Activated naive CD4-positive, alpha-beta T cell treated with Interleukin-2 at 50 U/mL for 16 hours (primary cell): ENCODE results near the gene CUX1.
"Not testable (repeated sequence)": the region's sequence is repeated elsewhere in the genome, so short reads cannot be mapped to it uniquely, and the experiment has no call there.

Experiments
- DNase-seq: peaks from one replicate; pipeline ENCODE4 v3.0.0-alpha.2; 2020

The CUX1 gene

DNA sequence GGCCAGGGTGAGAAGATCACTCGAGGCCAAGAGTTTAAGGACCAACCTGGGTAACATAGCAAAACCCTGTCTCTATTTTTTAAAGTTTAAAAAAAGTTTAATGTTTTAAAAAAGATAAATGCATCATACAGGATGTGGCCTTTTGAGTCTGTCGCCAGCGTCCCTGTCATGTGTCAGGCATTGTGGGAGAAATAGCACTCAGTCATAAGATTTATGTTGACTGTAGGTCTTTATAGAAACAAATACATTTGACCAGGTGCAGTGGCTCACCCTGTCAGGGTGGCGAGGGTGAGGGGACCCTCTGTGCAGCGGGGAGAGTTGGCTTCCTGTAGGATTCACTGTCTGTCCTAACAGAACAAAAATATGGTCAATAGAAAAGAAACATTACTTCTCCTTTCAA lies 405.8 kb downstream of the CUX1 start:
- no peak for DNase-seq

GRCh38 chr7:102225025-102225424 lies 407.6 kb downstream of the CUX1 start:
- no peak for DNase-seq

DNA sequence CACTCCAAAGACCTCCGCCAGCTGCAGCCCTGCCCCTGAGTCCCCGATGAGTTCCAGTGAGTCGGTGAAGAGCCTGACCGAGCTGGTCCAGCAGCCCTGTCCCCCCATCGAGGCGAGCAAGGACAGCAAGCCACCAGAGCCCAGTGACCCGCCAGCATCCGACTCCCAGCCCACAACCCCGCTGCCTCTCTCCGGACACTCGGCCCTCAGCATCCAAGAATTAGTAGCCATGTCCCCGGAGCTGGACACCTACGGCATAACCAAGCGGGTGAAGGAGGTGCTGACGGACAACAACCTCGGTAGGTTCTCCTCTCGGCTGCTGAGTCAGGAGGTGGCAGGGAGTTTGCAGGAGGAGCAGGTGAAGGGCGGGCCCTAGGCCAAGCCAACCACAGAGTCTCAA lies 409.9 kb downstream of the CUX1 start:
- no peak for DNase-seq

DNA sequence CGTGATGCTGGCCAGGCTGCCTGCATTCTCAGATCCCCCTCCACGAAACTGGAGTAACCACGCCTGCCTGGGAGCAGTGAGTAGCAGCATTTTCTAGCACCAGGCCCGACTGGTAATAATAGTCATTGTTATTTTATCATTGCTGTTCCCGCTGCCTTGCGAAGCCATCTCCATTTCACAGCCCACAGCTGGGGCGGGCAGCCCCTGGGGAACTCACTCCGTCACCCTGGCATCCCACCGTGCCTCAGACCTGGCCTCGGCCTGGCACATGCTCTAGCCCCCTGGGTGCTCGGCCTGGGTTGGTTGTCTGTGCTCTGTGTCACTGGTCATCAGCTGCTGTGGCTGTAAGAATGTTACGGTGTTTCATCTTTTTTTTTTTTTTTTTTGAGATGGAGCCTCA lies 411.5 kb downstream of the CUX1 start:
- no peak for DNase-seq

DNA sequence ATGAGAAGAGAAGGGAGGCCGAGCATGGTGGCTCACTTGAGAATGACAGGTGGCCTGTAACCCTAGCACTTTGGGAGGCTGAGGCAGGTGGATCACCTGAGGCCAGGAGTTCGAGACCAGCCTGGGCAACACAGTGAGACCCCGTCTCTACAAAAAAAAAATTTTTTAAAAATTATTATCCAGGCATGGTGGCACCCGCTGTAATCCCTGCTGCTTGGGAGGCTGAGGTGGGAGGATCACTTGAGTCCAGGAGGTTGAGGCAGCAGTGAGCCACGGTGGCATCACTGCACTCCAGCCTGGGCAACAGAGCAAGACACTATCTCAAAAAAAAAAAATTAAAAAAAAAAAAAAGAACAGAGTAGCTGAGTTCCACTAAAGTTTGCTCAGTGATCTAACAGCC lies 412.7 kb downstream of the CUX1 start:
- DNase-seq = not testable (repeated sequence)

DNA sequence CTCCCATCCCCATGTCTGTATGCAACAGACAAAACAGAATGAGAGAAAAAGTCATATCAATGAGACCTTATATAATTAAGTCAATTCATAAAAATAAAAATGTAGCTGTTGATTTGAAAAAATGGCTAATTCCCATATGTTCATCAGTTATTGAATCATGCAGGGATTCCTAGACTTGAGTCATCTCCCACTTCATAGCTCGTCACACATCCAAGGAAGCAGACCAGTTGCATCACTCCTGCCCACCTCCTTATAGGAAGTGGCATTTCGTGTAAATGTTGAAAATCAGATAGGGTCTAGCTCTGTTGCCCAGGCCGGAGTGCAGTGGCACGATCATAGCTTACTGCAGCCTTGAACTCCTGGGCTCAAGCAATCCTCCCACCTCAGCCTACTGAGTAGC lies 413.2 kb downstream of the CUX1 start:
- no peak for DNase-seq

DNA sequence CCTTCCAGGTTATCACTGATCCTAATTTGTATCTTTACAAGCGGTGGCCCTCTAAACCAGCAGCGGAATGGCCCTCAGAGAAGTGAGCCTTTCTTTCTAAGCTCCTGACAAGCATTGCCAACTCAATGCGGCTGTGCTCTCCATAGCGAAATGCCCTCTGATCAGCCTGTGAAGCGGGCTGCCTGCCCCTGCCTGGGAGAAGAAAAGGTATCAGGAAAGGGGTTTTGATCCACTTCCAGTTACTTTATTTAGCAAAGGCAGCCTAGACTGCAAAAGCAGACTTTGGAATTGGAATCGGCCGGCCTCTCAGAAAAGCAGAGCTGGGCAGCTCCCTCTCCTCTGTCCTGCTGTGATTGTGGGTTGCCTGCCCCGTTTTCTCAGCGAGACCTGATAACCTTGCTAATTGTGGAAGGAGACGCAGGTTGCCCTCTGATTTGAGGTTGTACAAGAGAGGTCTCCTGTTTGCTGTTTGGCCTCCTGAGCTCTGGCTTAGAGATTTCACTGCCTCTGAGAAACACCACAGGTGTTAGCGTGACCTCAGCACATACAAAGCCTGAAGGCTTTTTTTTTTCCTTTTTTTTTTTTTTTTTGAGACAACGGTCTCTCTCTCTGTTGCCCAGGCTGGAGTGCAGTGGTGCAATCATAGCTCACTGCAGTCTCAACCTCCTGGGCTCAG lies 415.3 kb downstream of the CUX1 start:
- DNase-seq = no peak

GRCh38 chr7:102234131-102234530 lies 416.7 kb downstream of the CUX1 start:
- DNase-seq = no peak

- DNase-seq = no peak
Measured at GRCh38 chr7:102234801-102235550, 417.6 kb downstream of the CUX1 start.

- no peak for DNase-seq
Measured at GRCh38 chr7:102236102-102236501, 418.7 kb downstream of the CUX1 start.

GRCh38 chr7:102236592-102237287 lies 419.3 kb downstream of the CUX1 start:
- DNase-seq = peak; percentile 36

DNA sequence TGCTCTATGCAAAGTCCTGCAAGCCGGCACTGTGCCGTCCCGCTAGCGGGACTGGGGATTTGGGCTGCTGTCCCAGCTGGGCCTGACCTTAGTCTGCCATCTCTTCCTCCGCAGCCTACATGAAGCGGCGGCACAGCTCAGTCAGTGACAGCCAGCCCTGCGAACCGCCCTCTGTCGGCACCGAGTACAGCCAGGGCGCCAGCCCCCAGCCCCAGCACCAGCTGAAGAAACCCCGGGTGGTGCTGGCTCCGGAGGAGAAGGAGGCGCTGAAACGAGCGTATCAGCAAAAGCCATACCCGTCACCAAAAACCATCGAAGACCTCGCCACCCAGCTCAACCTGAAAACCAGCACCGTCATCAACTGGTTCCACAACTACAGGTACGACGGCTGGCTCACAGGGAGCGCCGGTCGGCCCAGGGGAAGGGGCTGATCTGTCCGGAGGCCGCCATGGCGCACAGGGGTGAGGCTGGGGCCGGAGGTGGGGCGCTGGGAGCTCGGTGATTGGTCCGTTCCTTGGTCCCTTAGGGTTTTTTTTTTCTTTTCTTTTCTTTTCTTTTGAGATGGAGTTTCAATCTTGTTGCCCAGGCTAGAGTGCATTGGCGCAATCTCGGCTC lies 421.9 kb downstream of the CUX1 start:
- DNase-seq = no peak

DNA sequence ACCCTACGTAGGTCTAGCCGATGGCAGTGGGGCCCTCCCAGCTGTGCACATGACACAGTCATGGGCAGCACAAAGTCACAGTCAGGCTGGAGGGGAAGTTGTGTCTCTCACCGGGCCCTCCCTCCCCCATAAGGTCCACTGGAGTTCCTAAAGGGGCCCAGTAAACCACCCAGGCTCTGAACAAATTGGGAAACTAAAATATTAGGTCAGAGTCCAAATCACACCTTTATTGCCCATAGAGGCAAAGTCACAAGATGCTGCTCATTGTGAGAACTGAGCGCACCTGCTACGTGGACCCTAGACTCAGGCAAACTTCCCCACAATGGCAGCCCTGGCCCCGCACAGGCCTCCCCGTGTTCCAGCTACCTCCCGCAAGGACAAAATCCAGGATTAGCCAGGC lies 424.0 kb downstream of the CUX1 start:
- DNase-seq = no peak

DNA sequence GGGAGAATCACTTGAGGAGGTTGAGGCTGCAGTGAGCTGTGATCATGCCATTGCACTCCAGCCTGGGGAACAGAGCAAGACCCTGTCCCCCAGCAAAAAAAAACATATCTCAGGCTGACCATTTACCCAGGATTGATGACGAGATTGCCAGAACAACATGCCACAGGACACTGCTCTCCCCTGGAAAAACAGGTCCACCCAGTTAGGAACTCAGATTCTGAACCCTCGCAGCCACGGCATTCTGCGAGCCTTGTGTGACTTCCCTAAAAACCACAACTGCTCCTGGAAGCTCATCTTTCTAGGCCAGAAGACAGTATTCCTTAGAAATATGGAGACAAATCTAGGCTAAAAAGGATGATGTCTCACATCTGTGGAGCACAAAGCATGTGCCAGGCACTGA lies 427.2 kb downstream of the CUX1 start:
- DNase-seq = no peak

GRCh38 chr7:102248081-102248455 lies 430.6 kb downstream of the CUX1 start:
- no peak for DNase-seq

DNA sequence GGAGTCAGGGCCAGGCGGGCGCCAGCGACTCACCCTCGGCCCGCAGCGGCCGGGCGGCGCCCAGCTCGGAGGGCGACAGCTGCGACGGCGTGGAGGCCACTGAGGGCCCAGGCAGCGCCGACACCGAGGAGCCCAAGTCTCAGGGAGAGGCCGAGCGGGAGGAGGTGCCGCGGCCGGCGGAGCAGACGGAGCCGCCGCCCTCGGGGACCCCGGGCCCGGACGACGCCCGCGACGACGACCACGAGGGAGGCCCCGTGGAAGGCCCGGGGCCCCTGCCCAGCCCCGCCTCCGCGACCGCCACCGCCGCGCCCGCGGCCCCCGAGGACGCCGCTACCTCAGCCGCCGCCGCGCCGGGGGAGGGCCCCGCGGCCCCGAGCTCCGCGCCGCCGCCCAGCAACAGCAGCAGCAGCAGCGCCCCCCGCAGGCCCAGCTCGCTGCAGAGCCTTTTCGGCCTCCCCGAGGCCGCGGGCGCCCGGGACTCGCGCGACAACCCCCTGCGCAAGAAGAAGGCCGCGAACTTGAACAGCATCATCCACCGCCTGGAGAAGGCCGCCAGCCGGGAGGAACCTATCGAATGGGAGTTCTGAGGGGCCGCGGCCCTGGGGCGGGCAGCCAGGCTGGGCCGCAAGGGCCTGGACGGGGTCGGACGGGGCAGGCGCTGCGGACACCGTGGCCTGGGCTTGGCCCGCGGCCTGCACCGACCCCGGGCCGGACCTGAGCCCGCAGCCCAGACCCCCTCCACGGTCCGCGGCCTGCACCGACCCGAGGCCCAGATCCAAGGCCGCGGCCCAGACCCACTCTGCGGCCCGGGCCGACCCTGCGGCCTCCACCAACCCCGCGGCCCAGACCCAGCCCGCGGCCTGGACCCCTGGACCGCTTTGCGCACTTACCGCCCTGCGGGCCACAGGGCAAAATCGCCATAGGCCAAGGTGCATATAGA lies 431.3 kb downstream of the CUX1 start:
- DNase-seq = no peak

DNA sequence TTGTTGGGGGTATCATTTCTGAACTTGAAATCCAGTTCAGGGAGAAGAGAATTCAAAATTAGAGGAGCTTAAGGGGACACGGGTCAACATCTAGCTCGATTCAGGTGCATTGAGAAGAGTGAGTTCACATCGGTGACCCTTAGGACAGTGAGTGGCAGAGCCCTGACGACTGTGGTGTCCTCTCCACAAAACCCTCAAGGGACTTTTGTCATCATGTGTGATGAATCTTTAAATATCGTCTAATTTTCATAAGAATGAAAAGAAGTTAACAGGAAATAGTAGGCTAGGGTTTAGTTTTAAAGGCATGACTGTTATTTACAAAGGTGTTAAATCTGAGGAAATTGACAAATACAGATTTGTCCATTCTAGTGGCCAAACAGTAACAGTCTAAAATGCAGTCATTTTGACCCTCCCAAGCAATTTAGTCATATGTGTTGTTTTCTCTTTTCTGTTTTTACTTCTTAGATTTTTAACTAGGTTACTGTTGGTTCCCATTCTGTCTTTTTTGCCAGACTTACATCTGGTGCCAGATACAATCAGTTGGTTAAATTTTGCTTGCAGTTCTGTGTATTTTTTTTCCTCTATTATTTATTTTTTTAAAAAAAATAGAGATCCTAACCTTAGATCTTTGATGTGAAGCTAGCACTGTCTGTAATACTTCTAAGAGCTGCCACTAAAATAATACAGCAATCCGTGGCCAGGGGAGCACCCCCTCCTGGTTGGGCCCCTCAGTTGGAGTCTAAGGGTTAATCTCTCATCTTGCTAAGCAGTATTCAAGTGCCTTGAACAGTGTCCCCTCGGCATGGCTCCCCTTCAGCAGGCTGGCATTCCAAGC lies 434.3 kb downstream of the CUX1 start:
- no peak for DNase-seq

DNA sequence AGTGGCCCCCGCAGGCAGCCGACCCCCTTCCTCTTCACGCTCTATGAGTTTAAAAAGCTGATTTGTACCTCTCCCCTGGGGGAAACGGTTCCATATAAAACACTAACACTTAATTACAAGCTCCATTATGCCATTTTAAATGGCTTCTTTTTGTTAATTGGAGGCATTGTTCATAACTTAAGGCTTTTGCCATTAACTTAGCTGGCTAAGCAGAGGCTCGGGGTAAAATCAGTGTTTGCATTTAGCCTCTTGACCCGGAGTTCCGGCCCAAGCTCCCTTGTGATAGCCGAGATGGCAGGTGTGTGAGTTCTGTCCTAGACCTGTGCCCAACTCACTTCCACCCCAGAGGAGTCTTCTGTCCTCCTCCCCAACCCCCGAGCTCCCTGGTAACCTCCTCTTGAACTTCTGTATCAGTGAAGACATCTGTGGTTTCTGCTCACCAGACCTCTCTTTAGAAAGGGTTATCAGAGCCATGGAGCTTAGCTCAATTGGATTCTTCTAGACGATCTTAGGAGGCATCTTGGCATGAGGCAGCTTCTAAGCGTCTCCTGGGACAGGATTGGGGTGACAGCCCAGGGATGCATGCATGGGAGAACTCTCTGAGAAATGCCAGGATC lies 435.0 kb downstream of the CUX1 start:
- no peak for DNase-seq

DNA sequence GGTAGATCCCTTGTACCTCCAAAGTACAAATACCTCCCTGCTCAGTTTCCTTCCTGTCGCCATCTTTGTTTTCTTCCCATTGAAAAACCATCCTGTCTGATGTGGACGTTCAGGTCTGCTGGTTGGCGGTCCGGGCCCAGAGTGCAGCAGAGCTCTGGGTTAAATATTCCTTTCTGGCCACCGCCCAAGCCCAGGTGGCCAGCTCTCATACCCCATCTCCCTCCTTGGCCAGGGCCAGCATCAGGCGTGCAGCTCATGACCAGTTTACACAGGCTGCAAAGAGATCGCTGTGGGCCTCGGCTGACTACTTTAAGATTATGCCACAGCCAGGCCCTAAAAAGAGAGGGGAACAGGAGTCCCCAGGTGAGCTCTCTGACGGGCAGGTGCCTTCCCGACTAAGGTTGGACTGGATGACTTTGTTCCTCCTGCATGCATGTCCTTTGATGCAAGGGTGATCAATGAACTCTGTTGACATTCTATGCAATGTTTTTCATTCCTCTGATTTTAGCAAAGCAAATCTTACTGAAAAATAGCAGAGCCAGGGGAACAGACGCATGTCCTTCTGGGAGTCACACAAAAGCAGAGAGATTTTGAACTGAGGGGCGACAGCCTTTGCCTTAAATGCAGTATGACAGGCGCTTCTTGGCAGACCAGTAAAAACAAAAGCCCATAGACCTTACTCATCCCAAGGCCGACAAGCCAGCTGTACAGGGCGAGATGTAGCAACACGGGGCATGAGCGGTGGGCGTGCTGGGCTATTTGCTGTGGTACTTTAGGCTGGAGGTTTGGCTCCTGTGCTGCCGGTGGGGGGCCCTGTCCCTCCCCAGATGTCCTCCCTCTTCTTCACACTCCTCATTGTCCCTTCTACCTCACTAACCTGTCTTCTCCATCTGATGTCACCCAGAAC lies 435.9 kb downstream of the CUX1 start:
- DNase-seq = no peak

- DNase-seq = no peak
Measured at GRCh38 chr7:102253973-102254370, 436.5 kb downstream of the CUX1 start.
